Measurements from ENCODE around the gene KCP.

GRCh38 chr7:128895320-128895719 lies 15.2 kb downstream of the KCP start:
- TF ChIP-seq EZH2 (IDR thresholded peaks at IDR 0.05), result no peak
- no peak for TF ChIP-seq POLR2AphosphoS5 (IDR thresholded peaks at IDR 0.05; ENCODE audit: borderline replicate concordance, low read depth, low read length)
- no peak for TF ChIP-seq FOXP2 (optimal IDR thresholded peaks at IDR 0.05; ENCODE audit: control extremely low read depth, extremely low read length, insufficient read depth)
